ENCODE measurements around the gene FAM149A. TPM values are rescaled to one million over a fixed set of nuclear protein-coding genes. Genes with fewer than 3 reads are reported as not detected.

FAM149A gene
- total RNA-seq, 4 donors from 2014 or later = 7.8 to 20.1 (median 13.8) TPM

DNA sequence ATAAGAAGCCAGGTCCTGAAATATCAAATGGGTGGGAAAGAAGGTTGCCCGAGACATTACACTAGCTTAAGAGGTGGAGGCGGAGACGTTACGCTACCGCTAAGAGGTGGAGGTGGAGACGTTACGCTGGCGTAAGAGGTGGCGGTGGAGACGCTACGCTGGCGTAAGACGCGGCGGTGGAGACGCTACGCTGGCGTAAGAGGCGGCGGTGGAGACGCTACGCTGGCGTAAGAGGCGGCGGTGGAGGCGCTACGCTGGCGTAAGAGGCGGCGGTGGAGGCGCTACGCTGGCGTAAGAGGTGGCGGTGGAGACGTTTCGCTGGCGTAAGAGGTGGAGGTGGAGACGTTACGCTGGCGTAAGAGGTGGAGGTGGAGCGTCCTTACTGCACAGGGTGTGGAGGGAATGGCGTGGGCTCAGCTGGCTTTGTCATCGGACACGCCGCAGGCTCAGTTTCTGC, 99.6 kb downstream of the FAM149A start:
- TF ChIP-seq POLR2A (IDR thresholded peaks at IDR 0.05) (no peak), EP300 (IDR thresholded peaks at IDR 0.05) (no peak)
- TF ChIP-seq, protein P1, sequence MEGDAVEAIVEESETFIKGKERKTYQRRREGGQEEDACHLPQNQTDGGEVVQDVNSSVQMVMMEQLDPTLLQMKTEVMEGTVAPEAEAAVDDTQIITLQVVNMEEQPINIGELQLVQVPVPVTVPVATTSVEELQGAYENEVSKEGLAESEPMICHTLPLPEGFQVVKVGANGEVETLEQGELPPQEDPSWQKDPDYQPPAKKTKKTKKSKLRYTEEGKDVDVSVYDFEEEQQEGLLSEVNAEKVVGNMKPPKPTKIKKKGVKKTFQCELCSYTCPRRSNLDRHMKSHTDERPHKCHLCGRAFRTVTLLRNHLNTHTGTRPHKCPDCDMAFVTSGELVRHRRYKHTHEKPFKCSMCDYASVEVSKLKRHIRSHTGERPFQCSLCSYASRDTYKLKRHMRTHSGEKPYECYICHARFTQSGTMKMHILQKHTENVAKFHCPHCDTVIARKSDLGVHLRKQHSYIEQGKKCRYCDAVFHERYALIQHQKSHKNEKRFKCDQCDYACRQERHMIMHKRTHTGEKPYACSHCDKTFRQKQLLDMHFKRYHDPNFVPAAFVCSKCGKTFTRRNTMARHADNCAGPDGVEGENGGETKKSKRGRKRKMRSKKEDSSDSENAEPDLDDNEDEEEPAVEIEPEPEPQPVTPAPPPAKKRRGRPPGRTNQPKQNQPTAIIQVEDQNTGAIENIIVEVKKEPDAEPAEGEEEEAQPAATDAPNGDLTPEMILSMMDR (IDR thresholded peaks at IDR 0.05) = no peak
- no peaks in the 10 kb centered on the region for H3K9me3 ChIP-seq
- peak overlapping the region in 2 of 4 donors; percentile 9 to 43 for H3K4me3 ChIP-seq
- no peak for DNase-seq (ENCODE audit: low spot score in 2 of 2)
- H3K27ac ChIP-seq = peak overlapping the region in 2 of 4 donors; percentile 68 to 83
- peaks cover 0 to 28% (median 3%) of the 10 kb centered on the region in 4 donors for H3K4me1 ChIP-seq
- H3K27me3 ChIP-seq = no peaks in the 10 kb centered on the region
- WGBS, 2 donors = 59 to 85% methylated on average over 44 to 45 of the region's 45 CpGs
- H3K36me3 ChIP-seq = peaks cover 0 to 32% (median 0%) of the 10 kb centered on the region in 3 donors

DNA sequence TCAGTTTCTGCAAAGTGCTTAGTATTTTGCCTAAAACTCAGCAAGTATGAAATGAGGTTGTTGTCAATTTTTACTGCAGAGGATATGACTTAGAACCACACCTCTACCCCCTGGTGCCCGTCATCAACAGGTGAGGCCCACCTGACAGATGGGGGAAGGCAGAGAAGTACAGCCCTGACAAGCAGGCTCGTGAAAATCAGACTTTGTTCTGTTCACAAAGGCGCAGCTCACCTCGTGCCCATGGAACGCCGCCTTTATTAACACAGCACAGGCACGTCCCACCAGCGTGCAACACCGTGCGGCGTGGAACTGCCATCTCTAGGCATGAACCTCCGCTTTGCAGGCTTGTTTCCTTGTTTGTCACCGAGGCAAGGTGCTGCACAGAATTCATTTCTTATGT, 100.2 kb downstream of the FAM149A start:
- Histone ChIP-seq H3K4me3 (peak overlapping the region in 2 of 4 donors; percentile 9 to 43), H3K27me3 (no peaks in the 10 kb centered on the region), H3K4me1 (peaks cover 0 to 28% (median 3%) of the 10 kb centered on the region in 4 donors), H3K36me3 (peaks cover 0 to 38% (median 0%) of the 10 kb centered on the region in 3 donors), H3K9me3 (no peaks in the 10 kb centered on the region), H3K27ac (peak overlapping the region in 2 of 4 donors; percentile 68 to 83)
- 76 to 92% methylated on average over 13 of the region's 13 CpGs for WGBS, 2 donors
- no peak for DNase-seq (ENCODE audit: low spot score in 2 of 2)
- TF ChIP-seq, protein P1 (IDR thresholded peaks at IDR 0.05) = no peak
- no peak for TF ChIP-seq EP300 (IDR thresholded peaks at IDR 0.05)
- no peak for TF ChIP-seq POLR2A (IDR thresholded peaks at IDR 0.05)

DNA sequence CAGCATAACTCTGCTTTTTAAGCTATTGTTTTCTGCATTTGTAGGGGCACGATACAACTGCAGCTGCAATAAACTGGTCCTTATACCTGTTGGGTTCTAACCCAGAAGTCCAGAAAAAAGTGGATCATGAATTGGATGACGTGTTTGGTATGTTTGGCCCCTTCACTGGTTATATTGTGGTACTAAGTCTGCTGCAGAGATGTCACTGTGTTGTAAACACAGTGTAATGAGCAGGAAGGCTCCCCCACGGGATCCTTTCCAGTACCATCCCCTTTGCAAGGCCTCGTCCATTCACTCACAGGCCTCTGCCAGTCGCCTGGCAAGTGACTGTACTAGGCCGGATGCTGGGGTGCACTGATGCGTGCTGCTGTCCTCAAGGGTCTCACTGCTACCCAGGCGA, 100.7 kb downstream of the FAM149A start:
- peaks cover 0 to 42% (median 0%) of the 10 kb centered on the region in 3 donors for H3K36me3 ChIP-seq
- no peak for DNase-seq (ENCODE audit: low spot score in 2 of 2)
- H3K9me3 ChIP-seq = no peaks in the 10 kb centered on the region
- TF ChIP-seq POLR2A (IDR thresholded peaks at IDR 0.05) (no peak), EP300 (IDR thresholded peaks at IDR 0.05) (no peak)
- WGBS, 2 donors = 83 to 86% methylated on average over 8 of the region's 8 CpGs
- H3K27me3 ChIP-seq = no peaks in the 10 kb centered on the region
- no peak overlapping the region for H3K4me3 ChIP-seq
- peak overlapping the region in 1 of 4 donors; percentile 83 for H3K27ac ChIP-seq
- H3K4me1 ChIP-seq = peaks cover 0 to 27% (median 2%) of the 10 kb centered on the region in 4 donors

DNA sequence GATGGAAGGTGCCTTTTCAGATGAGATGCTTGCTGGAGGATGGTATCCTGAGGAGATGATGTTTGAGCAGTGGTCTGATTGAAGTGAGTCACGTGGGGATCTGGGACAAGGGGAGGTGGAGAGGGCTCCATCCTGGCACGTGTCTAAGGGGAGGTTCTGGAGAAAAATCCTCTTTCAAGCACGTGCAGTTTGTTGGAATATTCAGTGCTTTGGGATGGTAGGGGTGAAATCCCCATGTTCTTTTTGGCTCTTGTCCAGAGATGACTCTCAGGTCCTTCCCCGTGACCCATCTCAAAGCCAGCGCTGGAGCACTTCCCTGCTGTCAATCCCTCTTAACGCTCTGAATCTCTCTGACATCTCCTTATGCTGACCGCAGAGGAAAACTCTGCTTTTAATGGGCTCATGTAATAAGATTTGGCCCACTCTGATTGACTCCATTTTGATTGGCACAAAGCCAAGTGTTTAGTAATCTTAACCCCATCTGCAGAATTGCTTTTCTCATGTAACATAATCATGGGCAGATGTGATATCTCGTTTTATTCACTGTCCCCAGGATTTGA, 112.0 kb downstream of the FAM149A start:
- TF ChIP-seq EP300 (IDR thresholded peaks at IDR 0.05) (no peak), POLR2A (IDR thresholded peaks at IDR 0.05) (no peak)
- TF ChIP-seq, protein P1 (IDR thresholded peaks at IDR 0.05) = no peak
- 37 to 39% methylated on average over 8 of the region's 8 CpGs for WGBS, 2 donors
- Histone ChIP-seq H3K9me3 (no peaks in the 10 kb centered on the region), H3K27me3 (no peaks in the 10 kb centered on the region), H3K27ac (no peak overlapping the region), H3K4me3 (no peak overlapping the region), H3K4me1 (peaks cover 0 to 8% (median 0%) of the 10 kb centered on the region in 4 donors), H3K36me3 (peaks cover 0 to 15% (median 0%) of the 10 kb centered on the region in 3 donors)
- DNase-seq (ENCODE audit: low spot score in 2 of 2) = no peak

DNA sequence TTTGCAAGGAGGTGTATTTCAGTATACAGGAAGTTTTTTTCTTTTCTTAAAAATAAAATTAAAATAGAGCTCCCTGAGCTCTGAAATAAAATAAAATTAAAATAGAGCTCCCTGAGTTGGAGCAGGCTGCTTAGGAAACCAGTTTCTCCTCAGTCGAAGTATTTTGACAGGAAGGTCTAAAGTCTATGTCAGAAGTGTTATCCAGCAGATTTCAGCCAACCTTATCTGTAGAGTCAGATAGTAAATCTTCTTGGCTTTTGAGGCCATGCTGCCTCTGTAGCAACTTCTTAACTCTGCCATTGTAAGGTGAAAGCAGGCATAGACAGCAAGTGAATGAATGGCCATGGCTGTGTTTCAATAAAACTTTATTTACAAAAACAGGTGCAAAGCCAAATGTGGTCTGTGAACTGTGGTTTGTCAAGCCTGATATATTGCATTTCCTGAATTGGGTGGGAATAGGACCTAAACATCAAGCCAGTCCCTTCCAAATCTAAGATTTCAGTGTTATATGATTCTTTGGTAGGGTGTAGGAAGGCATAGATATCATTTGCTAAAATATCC, 113.3 kb downstream of the FAM149A start:
- H3K9me3 ChIP-seq = no peaks in the 10 kb centered on the region
- no peak for TF ChIP-seq EP300 (IDR thresholded peaks at IDR 0.05)
- no peak for TF ChIP-seq POLR2A (IDR thresholded peaks at IDR 0.05)
- TF ChIP-seq, protein P1 (IDR thresholded peaks at IDR 0.05) = no peak
- H3K36me3 ChIP-seq = peaks cover 0 to 3% (median 0%) of the 10 kb centered on the region in 3 donors
- no peak for DNase-seq (ENCODE audit: low spot score in 2 of 2)
- no peak overlapping the region for H3K4me3 ChIP-seq
- WGBS, 2 donors = 69 to 96% methylated on average over 1 of the region's 1 CpG
- no peak overlapping the region for H3K27ac ChIP-seq
- H3K27me3 ChIP-seq = no peaks in the 10 kb centered on the region
- H3K4me1 ChIP-seq = peaks cover 0 to 8% (median 0%) of the 10 kb centered on the region in 4 donors

Measured in tibial nerve (tissue), 4 donors.